Neural crest cell (in vitro differentiated cells): ENCODE measurements around the gene PPP1R3G. TPM values are rescaled to one million over a fixed set of nuclear protein-coding genes. Genes with fewer than 3 reads are reported as not detected.

Source experiments
- DNase-seq: peaks from one replicate; pipeline ENCODE4 v3.0.0; 2021; ENCODE audit warnings: low read depth, mixed read lengths, low spot score
- H3K27ac Mint-ChIP-seq: one replicate; pipeline ENCODE4 v1.8.0; 2021; ENCODE audit warnings: mild to moderate bottlenecking, mixed read lengths; ENCODE audit not compliant: unreplicated experiment
- H3K27me3 Mint-ChIP-seq: 2 replicates; pipeline ENCODE4 v1.8.0; 2021; ENCODE audit warnings: low read depth, mild to moderate bottlenecking, mixed read lengths
- H3K36me3 Mint-ChIP-seq: 2 replicates; pipeline ENCODE4 v1.8.0; 2021; ENCODE audit warnings: low read depth, mild to moderate bottlenecking, mixed read lengths
- H3K4me1 Mint-ChIP-seq: 2 replicates; pipeline ENCODE4 v1.8.0; 2021; ENCODE audit warnings: mixed read lengths
- H3K4me3 Mint-ChIP-seq: one replicate; pipeline ENCODE4 v1.8.0; 2021; ENCODE audit warnings: mild to moderate bottlenecking, mixed read lengths
- H3K9me3 Mint-ChIP-seq: 2 replicates; pipeline ENCODE4 v1.8.0; 2021; ENCODE audit warnings: mixed read lengths
- CTCF ChIP-seq: fragments of 200-600 bp; sonication (generic); conservative IDR thresholded peaks from 2 replicates; pipeline ENCODE4 v1.5.0; 2021; ENCODE audit warnings: antibody characterized with exemption, mild to moderate bottlenecking
- total RNA-seq: library from RNA; stranded (reverse); gene quantifications from 2 replicates; pipeline ENCODE4 v1.2.1, GENCODE V29; 2021

The PPP1R3G gene
- total RNA-seq, 1 donor from 2014 or later, result 0.05 TPM

- no peak overlapping the region for H3K4me3 Mint-ChIP-seq
- H3K4me1 Mint-ChIP-seq, result peaks cover 24% of the 10 kb centered on the region
- DNase-seq, result no peak
- no peaks in the 10 kb centered on the region for H3K9me3 Mint-ChIP-seq
- H3K27me3 Mint-ChIP-seq, result no peaks in the 10 kb centered on the region
- H3K27ac Mint-ChIP-seq, result no peak overlapping the region
- H3K36me3 Mint-ChIP-seq, result peaks cover 3% of the 10 kb centered on the region
- TF ChIP-seq CTCF, result no peak
These were observed 43.2 kb downstream of the PPP1R3G start for GRCh38 chr6:5128351-5128750.

GRCh38 chr6:5130135-5130866, 45.2 kb downstream of the PPP1R3G start:
- no peak overlapping the region for H3K27ac Mint-ChIP-seq
- peaks cover 8% of the 10 kb centered on the region for H3K36me3 Mint-ChIP-seq
- no peak overlapping the region for H3K4me3 Mint-ChIP-seq
- DNase-seq, result no peak
- H3K27me3 Mint-ChIP-seq, result no peaks in the 10 kb centered on the region
- peaks cover 24% of the 10 kb centered on the region for H3K4me1 Mint-ChIP-seq
- no peak for TF ChIP-seq CTCF
- H3K9me3 Mint-ChIP-seq, result no peaks in the 10 kb centered on the region

- Mint-ChIP-seq H3K9me3 (peaks cover 3% of the 10 kb centered on the region), H3K27me3 (no peaks in the 10 kb centered on the region), H3K4me1 (peaks cover 29% of the 10 kb centered on the region), H3K27ac (no peak overlapping the region), H3K36me3 (peaks cover 13% of the 10 kb centered on the region), H3K4me3 (no peak overlapping the region)
- TF ChIP-seq CTCF, result no peak
- no peak for DNase-seq
These were observed 47.6 kb downstream of the PPP1R3G start for GRCh38 chr6:5132731-5133130.

GRCh38 chr6:5133943-5134342, 48.8 kb downstream of the PPP1R3G start:
- Mint-ChIP-seq H3K27me3 (no peaks in the 10 kb centered on the region), H3K4me3 (no peak overlapping the region), H3K36me3 (peaks cover 13% of the 10 kb centered on the region), H3K9me3 (peaks cover 3% of the 10 kb centered on the region), H3K4me1 (peaks cover 31% of the 10 kb centered on the region), H3K27ac (no peak overlapping the region)
- TF ChIP-seq CTCF, result no peak
- DNase-seq, result no peak

GRCh38 chr6:5135788-5136376, 50.7 kb downstream of the PPP1R3G start:
- Mint-ChIP-seq H3K36me3 (peaks cover 13% of the 10 kb centered on the region), H3K4me1 (peaks cover 32% of the 10 kb centered on the region), H3K27me3 (no peaks in the 10 kb centered on the region), H3K27ac (no peak overlapping the region), H3K9me3 (peaks cover 3% of the 10 kb centered on the region), H3K4me3 (no peak overlapping the region)
- peak; percentile 28 for DNase-seq
- peak; percentile 61 for TF ChIP-seq CTCF
